ENCODE results near the gene TAGLN2. TPM values are rescaled to one million over a fixed set of nuclear protein-coding genes. Genes with fewer than 3 reads are reported as not detected.

Gene TAGLN2
- total RNA-seq, 1 experiment from 2014 or later, result 66.9 TPM

GRCh38 chr1:159883134-159883533 lies 42.2 kb downstream of the TAGLN2 start:
- Mint-ChIP-seq H3K27ac (no peak overlapping the region), H3K36me3 (no peaks in the 10 kb centered on the region), H3K4me1 (no peaks in the 10 kb centered on the region), H3K4me3 (no peak overlapping the region), H3K9me3 (no peaks in the 10 kb centered on the region), H3K27me3 (ENCODE audit: low read depth) (no peaks in the 10 kb centered on the region)
- TF ChIP-seq STAT6 (CRISPR knock-in tag; conservative IDR thresholded peaks at IDR 0.05; ENCODE audit: low read depth) (no peak), PRRX2 (CRISPR knock-in tag; IDR thresholded peaks at IDR 0.05) (no peak), RORB (CRISPR knock-in tag; IDR thresholded peaks at IDR 0.05) (no peak), GRHL2 (CRISPR knock-in tag; IDR thresholded peaks at IDR 0.05; ENCODE audit: insufficient replicate concordance, severe bottlenecking) (no peak), FOXP4 (CRISPR knock-in tag; IDR thresholded peaks at IDR 0.05) (no peak), TP53 (CRISPR knock-in tag; IDR thresholded peaks at IDR 0.05) (no peak), CBFB (CRISPR knock-in tag; IDR thresholded peaks at IDR 0.05; ENCODE audit: low read depth) (no peak), ESRRA (CRISPR knock-in tag; IDR thresholded peaks at IDR 0.05; ENCODE audit: borderline replicate concordance) (no peak), USF1 (CRISPR knock-in tag; IDR thresholded peaks at IDR 0.05) (no peak), NR2C2 (CRISPR knock-in tag; IDR thresholded peaks at IDR 0.05) (no peak), RELA (CRISPR knock-in tag; IDR thresholded peaks at IDR 0.05; ENCODE audit: borderline replicate concordance) (no peak), GTF2I (CRISPR knock-in tag; conservative IDR thresholded peaks at IDR 0.05) (no peak), ERG (CRISPR knock-in tag; IDR thresholded peaks at IDR 0.05) (no peak), ATF1 (CRISPR knock-in tag; IDR thresholded peaks at IDR 0.05) (no peak)
- DNase-seq (ENCODE audit: low spot score), result no peak
- CTCF ChIA-PET, result interaction anchor here (0.9 to 1.7 kb wide), 3 partner anchors 10 to 85 kb away, joined by 3 to 4 read pairs (median 4); no protein-coding TSS in a partner anchor
- POLR2A ChIA-PET, result no interaction called here
- ATAC-seq, result no peak

- Mint-ChIP-seq H3K4me1 (no peaks in the 10 kb centered on the region), H3K36me3 (no peaks in the 10 kb centered on the region), H3K27ac (no peak overlapping the region), H3K4me3 (no peak overlapping the region), H3K27me3 (ENCODE audit: low read depth) (no peaks in the 10 kb centered on the region), H3K9me3 (no peaks in the 10 kb centered on the region)
- POLR2A ChIA-PET, result no interaction called here
- CTCF ChIA-PET, result interaction anchor here (0.9 to 1.7 kb wide), 3 partner anchors 10 to 84 kb away, joined by 3 to 4 read pairs (median 4); no protein-coding TSS in a partner anchor
- ATAC-seq (no peak), DNase-seq (ENCODE audit: low spot score) (no peak)
- no peak for TF ChIP-seq E2F1 (CRISPR knock-in tag; IDR thresholded peaks at IDR 0.05)
- TF ChIP-seq GABPB1 (CRISPR knock-in tag; IDR thresholded peaks at IDR 0.05), result no peak
- no peak for TF ChIP-seq ZNF281 (CRISPR knock-in tag; IDR thresholded peaks at IDR 0.05)
- no peak for TF ChIP-seq CBFB (CRISPR knock-in tag; IDR thresholded peaks at IDR 0.05; ENCODE audit: low read depth)
- no peak for TF ChIP-seq HMGA2 (CRISPR knock-in tag; IDR thresholded peaks at IDR 0.05)
- no peak for TF ChIP-seq NR1H2 (CRISPR knock-in tag; IDR thresholded peaks at IDR 0.05)
- TF ChIP-seq ATF3 (CRISPR knock-in tag; conservative IDR thresholded peaks at IDR 0.05), result no peak
- no peak for TF ChIP-seq ZSCAN18 (CRISPR knock-in tag; IDR thresholded peaks at IDR 0.05)
- TF ChIP-seq USF1 (CRISPR knock-in tag; IDR thresholded peaks at IDR 0.05), result no peak
- no peak for TF ChIP-seq GRHL2 (CRISPR knock-in tag; IDR thresholded peaks at IDR 0.05; ENCODE audit: insufficient replicate concordance, severe bottlenecking)
- no peak for TF ChIP-seq FOXP1 (CRISPR knock-in tag; IDR thresholded peaks at IDR 0.05; ENCODE audit: borderline replicate concordance)
Observed at GRCh38 chr1:159882527-159882862, 42.8 kb downstream of the TAGLN2 start.
